Mesendoderm (in vitro differentiated cells): ENCODE measurements around the gene TRAF5.

Experiments
- DNase-seq: peaks from one replicate; pipeline ENCODE4 v3.0.0; 2013
- H2AK5ac ChIP-seq: 2 replicates; pipeline ENCODE4 v1.6.1; 2013; ENCODE audit warnings: low read length, inconsistent platforms
- H2BK120ac ChIP-seq: 2 replicates; pipeline ENCODE4 v1.6.1; 2013; ENCODE audit warnings: low read depth, mild to moderate bottlenecking, low read length, moderate library complexity, mixed read lengths
- H2BK15ac ChIP-seq: replicated peaks from 2 replicates; pipeline ENCODE4 v1.6.1; 2013; ENCODE audit warnings: low read depth, mild to moderate bottlenecking, moderate library complexity
- H2BK5ac ChIP-seq: 2 replicates; pipeline ENCODE4 v1.6.1; 2013; ENCODE audit warnings: low read length, inconsistent platforms
- H3K18ac ChIP-seq: 2 replicates; pipeline ENCODE4 v1.6.1; 2013; ENCODE audit warnings: mild to moderate bottlenecking, low read length, mixed read lengths
- H3K23ac ChIP-seq: one replicate; pipeline ENCODE4 v1.6.1; 2013; ENCODE audit warnings: low read length
- H3K27ac ChIP-seq: 2 replicates; pipeline ENCODE4 v1.5.1; 2013; ENCODE audit warnings: low read depth, mild to moderate bottlenecking, inconsistent platforms, low read length, moderate library complexity
- H3K27me3 ChIP-seq: 2 replicates; pipeline ENCODE4 v1.6.1; 2013; ENCODE audit warnings: low read length, control low read depth, mild to moderate bottlenecking, inconsistent platforms; ENCODE audit not compliant: insufficient read depth, poor library complexity
- H3K36me3 ChIP-seq: 2 replicates; pipeline ENCODE4 v1.6.1; 2013; ENCODE audit warnings: low read length, inconsistent platforms; ENCODE audit not compliant: control insufficient read depth, insufficient read depth
- H3K4ac ChIP-seq: one replicate; pipeline ENCODE4 v1.6.1; 2013; ENCODE audit warnings: low read depth, mild to moderate bottlenecking, low read length, moderate library complexity
- H3K4me1 ChIP-seq: 2 replicates; pipeline ENCODE4 v1.6.1; 2013; ENCODE audit warnings: low read depth, low read length, inconsistent platforms; ENCODE audit not compliant: control insufficient read depth
- H3K4me2 ChIP-seq: 2 replicates; pipeline ENCODE4 v1.6.1; 2013; ENCODE audit warnings: low read length
- H3K4me3 ChIP-seq: 2 replicates; pipeline ENCODE4 v1.5.1; 2013; ENCODE audit warnings: mild to moderate bottlenecking, low read length
- H3K56ac ChIP-seq: one replicate; pipeline ENCODE4 v1.6.1; 2013; ENCODE audit warnings: low read length
- H3K79me1 ChIP-seq: 2 replicates; pipeline ENCODE4 v1.6.1; 2013; ENCODE audit warnings: low read length, inconsistent platforms
- H3K79me2 ChIP-seq: 2 replicates; pipeline ENCODE4 v1.6.1; 2013; ENCODE audit warnings: mild to moderate bottlenecking, low read length; ENCODE audit not compliant: control insufficient read depth, insufficient read depth
- H3K9ac ChIP-seq: 2 replicates; pipeline ENCODE4 v1.6.1; 2013; ENCODE audit warnings: low read length, inconsistent platforms
- H4K5ac ChIP-seq: one replicate; pipeline ENCODE4 v1.6.1; 2013; ENCODE audit warnings: low read length
- H4K8ac ChIP-seq: one replicate; pipeline ENCODE4 v1.6.1; 2013; ENCODE audit warnings: low read depth, mild to moderate bottlenecking, control low read depth, low read length, moderate library complexity
- WGBS: extraction: QIAGEN DNeasy Blood & Tissue Kit; methylation state at CpG from one replicate; pipeline ENCODE4 v1.1.7; 2013; ENCODE audit warnings: low lambda C conversion rate, missing lambda C conversion rate; ENCODE audit not compliant: insufficient coverage; ENCODE audit errors: extremely low coverage; 5-methylcytosine and 5-hydroxymethylcytosine counted together

The TRAF5 gene

GRCh38 chr1:211371406-211372105, 44.9 kb downstream of the TRAF5 start:
- Histone ChIP-seq H3K4me2 (no peak overlapping the region), H3K27ac (no peak overlapping the region), H3K4me1 (peaks cover 18% of the 10 kb centered on the region), H2AK5ac (no peak overlapping the region), H3K56ac (no peak overlapping the region), H4K8ac (no peak overlapping the region), H2BK120ac (no peak overlapping the region), H3K23ac (no peak overlapping the region), H3K79me2 (no peaks in the 10 kb centered on the region), H2BK5ac (no peak overlapping the region), H3K18ac (no peak overlapping the region), H4K5ac (no peak overlapping the region), H3K27me3 (no peaks in the 10 kb centered on the region), H3K79me1 (no peaks in the 10 kb centered on the region), H3K9ac (no peak overlapping the region), H3K4me3 (no peak overlapping the region), H3K4ac (no peak overlapping the region), H2BK15ac (no peak overlapping the region), H3K36me3 (no peaks in the 10 kb centered on the region)
- no CpG with 5 or more reads among the region's 1 CpG for WGBS
- no peak for DNase-seq

- Histone ChIP-seq H4K8ac (no peak overlapping the region), H3K56ac (no peak overlapping the region), H3K23ac (no peak overlapping the region), H3K27ac (no peak overlapping the region), H2BK120ac (no peak overlapping the region), H3K4me1 (peaks cover 26% of the 10 kb centered on the region), H2AK5ac (no peak overlapping the region), H3K27me3 (no peaks in the 10 kb centered on the region), H2BK5ac (no peak overlapping the region), H3K18ac (no peak overlapping the region), H4K5ac (no peak overlapping the region), H3K4me2 (no peak overlapping the region), H3K36me3 (no peaks in the 10 kb centered on the region), H2BK15ac (no peak overlapping the region), H3K9ac (no peak overlapping the region), H3K4me3 (no peak overlapping the region), H3K79me1 (no peaks in the 10 kb centered on the region), H3K4ac (no peak overlapping the region), H3K79me2 (no peaks in the 10 kb centered on the region)
- no CpG with 5 or more reads among the region's 4 CpGs for WGBS
- DNase-seq, result no peak
These were observed 45.8 kb downstream of the TRAF5 start for GRCh38 chr1:211372463-211372862.

- no peak overlapping the region for H3K4ac ChIP-seq
- H2BK15ac ChIP-seq, result no peak overlapping the region
- H3K4me2 ChIP-seq, result no peak overlapping the region
- no peak overlapping the region for H2AK5ac ChIP-seq
- H3K27ac ChIP-seq, result peak overlapping the region; percentile 83
- H3K27me3 ChIP-seq, result no peaks in the 10 kb centered on the region
- H2BK5ac ChIP-seq, result peak overlapping the region; percentile 77
- no peaks in the 10 kb centered on the region for H3K36me3 ChIP-seq
- H4K8ac ChIP-seq, result no peak overlapping the region
- peak; percentile 90 for DNase-seq
- H3K79me2 ChIP-seq, result no peaks in the 10 kb centered on the region
- H3K79me1 ChIP-seq, result no peaks in the 10 kb centered on the region
- H3K18ac ChIP-seq, result no peak overlapping the region
- H3K4me3 ChIP-seq, result no peak overlapping the region
- no peak overlapping the region for H3K23ac ChIP-seq
- H4K5ac ChIP-seq, result no peak overlapping the region
- no CpG with 5 or more reads among the region's 5 CpGs for WGBS
- H3K4me1 ChIP-seq, result peaks cover 31% of the 10 kb centered on the region
- peak overlapping the region; percentile 4 for H2BK120ac ChIP-seq
- H3K56ac ChIP-seq, result peak overlapping the region; percentile 61
- H3K9ac ChIP-seq, result peak overlapping the region; percentile 10
These were observed 48.6 kb downstream of the TRAF5 start for GRCh38 chr1:211375146-211375818.

DNA sequence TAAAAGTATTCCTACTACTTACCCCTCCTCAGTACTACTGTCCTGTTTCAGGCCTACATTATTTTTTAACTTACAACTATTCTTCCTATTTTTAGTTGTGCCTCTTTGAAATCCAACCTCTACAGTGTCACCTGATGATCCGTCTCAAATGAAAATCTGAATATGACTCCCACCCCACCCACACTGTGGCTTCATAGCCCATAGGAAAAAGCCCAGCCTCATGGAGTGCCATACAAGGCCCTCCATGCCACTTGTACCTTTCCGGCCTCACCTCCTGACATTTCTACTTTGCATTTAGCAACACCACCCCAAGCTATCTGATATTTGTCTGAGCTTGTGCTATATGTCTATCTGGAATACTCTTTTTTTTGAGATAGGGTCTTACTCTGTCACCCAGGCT, 49.3 kb downstream of the TRAF5 start:
- H2BK120ac ChIP-seq, result peak overlapping the region; percentile 4

DNA sequence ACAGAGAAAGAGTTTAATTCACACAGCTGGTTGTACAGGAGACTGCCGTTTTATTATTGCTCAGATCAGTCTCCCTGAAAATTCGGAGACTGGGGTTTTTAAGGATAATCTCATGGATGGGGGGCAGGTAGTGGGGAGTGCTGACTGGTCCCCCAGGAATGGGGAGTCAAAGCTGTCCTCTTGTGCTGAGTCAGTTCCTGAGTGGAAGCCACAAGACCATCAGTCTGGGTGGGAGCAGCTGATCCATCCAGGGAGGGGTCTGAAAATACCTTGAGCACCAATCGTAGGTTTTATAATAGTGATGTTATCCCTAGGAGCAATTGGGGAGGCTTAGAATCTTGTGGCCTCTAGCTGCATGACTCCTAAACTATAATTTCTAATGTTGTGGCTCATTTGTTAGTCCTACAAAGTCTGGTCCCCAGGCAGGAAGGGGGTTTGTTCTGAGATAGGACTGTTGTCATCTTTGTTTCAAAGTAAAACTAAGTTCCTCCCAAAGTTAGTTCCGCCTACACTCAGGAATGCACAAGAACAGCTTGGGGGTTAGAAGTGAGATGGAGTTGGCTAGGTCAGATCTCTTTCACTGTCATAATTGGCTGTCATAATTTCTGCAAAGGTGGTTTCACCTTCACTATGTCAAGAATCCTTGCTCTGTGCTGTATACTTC, 50.3 kb downstream of the TRAF5 start:
- Histone ChIP-seq H2BK15ac (peak overlapping the region; percentile 8), H3K9ac (no peak overlapping the region), H3K18ac (peak overlapping the region; percentile 85), H3K79me1 (no peaks in the 10 kb centered on the region), H4K5ac (no peak overlapping the region), H3K27me3 (no peaks in the 10 kb centered on the region), H4K8ac (no peak overlapping the region), H3K4me2 (no peak overlapping the region), H3K4me1 (peaks cover 31% of the 10 kb centered on the region), H3K36me3 (no peaks in the 10 kb centered on the region), H3K23ac (no peak overlapping the region), H2BK120ac (no peak overlapping the region), H3K56ac (peak overlapping the region; percentile 59), H3K27ac (peak overlapping the region; percentile 83), H3K79me2 (no peaks in the 10 kb centered on the region), H3K4me3 (no peak overlapping the region), H3K4ac (no peak overlapping the region), H2BK5ac (peak overlapping the region; percentile 77), H2AK5ac (peak overlapping the region; percentile 70)
- no CpG with 5 or more reads among the region's 4 CpGs for WGBS
- no peak for DNase-seq

More for the DNA sequence above, 49.3 kb downstream of the TRAF5 start:
- no peak overlapping the region for H4K5ac ChIP-seq
- H3K4ac ChIP-seq, result peak overlapping the region; percentile 56
- no peak overlapping the region for H3K4me2 ChIP-seq
- no peaks in the 10 kb centered on the region for H3K27me3 ChIP-seq
- peak overlapping the region; percentile 10 for H3K9ac ChIP-seq
- H2BK15ac ChIP-seq, result no peak overlapping the region
- peaks cover 31% of the 10 kb centered on the region for H3K4me1 ChIP-seq
- peak overlapping the region; percentile 61 for H3K56ac ChIP-seq
- no peak for DNase-seq
- peak overlapping the region; percentile 83 for H3K27ac ChIP-seq
- H4K8ac ChIP-seq, result no peak overlapping the region
- H2AK5ac ChIP-seq, result no peak overlapping the region
- H3K23ac ChIP-seq, result peak overlapping the region; percentile 1
- H3K79me2 ChIP-seq, result no peaks in the 10 kb centered on the region
- WGBS, result no CpG with 5 or more reads among the region's 2 CpGs
- peak overlapping the region; percentile 77 for H2BK5ac ChIP-seq
- H3K4me3 ChIP-seq, result no peak overlapping the region
- peak overlapping the region; percentile 88 for H3K18ac ChIP-seq
- no peaks in the 10 kb centered on the region for H3K79me1 ChIP-seq
- H3K36me3 ChIP-seq, result no peaks in the 10 kb centered on the region
